ENCODE measurements around the gene KLHDC1. TPM values are rescaled to one million over a fixed set of nuclear protein-coding genes. Genes with fewer than 3 reads are reported as not detected.
"Not testable (repeated sequence)": the region's sequence is repeated elsewhere in the genome, so short reads cannot be mapped to it uniquely, and the experiment has no call there.

Gene KLHDC1
- total RNA-seq, 1 donor from 2014 or later, result 1.2 TPM

DNA sequence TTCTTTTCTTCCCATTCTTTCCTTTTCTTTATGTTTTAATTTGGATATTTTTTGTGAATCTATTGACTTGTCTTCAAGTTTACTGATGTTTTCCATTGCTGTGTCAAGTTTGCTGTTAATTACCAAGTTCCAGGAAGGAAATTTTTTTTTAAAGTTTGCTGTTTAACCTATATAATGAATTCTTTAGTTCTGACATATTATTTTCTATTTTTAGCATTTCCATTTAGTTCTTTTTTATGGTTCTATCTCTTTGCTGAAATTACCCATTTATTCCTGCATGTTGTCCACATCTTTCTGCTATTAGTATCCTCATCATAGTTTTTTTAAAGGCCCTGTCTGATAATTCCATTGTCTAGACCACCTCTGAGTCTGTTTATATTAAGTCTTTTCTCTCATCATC lies 27.8 kb downstream of the KLHDC1 start:
- Mint-ChIP-seq H3K27ac (ENCODE audit: unreplicated experiment) (no peak overlapping the region), H3K4me3 (ENCODE audit: unreplicated experiment) (no peak overlapping the region), H3K9me3 (ENCODE audit: unreplicated experiment) (peaks cover 5% of the 10 kb centered on the region), H3K27me3 (ENCODE audit: low read depth, unreplicated experiment) (peaks cover 1% of the 10 kb centered on the region), H3K4me1 (ENCODE audit: low read depth, unreplicated experiment) (no peaks in the 10 kb centered on the region), H3K36me3 (ENCODE audit: low read depth, unreplicated experiment) (peaks cover 2% of the 10 kb centered on the region)
- TF ChIP-seq EZH2 (IDR thresholded peaks at IDR 0.05; ENCODE audit: insufficient read depth, low read length), result no peak
- TF ChIP-seq, protein P1, sequence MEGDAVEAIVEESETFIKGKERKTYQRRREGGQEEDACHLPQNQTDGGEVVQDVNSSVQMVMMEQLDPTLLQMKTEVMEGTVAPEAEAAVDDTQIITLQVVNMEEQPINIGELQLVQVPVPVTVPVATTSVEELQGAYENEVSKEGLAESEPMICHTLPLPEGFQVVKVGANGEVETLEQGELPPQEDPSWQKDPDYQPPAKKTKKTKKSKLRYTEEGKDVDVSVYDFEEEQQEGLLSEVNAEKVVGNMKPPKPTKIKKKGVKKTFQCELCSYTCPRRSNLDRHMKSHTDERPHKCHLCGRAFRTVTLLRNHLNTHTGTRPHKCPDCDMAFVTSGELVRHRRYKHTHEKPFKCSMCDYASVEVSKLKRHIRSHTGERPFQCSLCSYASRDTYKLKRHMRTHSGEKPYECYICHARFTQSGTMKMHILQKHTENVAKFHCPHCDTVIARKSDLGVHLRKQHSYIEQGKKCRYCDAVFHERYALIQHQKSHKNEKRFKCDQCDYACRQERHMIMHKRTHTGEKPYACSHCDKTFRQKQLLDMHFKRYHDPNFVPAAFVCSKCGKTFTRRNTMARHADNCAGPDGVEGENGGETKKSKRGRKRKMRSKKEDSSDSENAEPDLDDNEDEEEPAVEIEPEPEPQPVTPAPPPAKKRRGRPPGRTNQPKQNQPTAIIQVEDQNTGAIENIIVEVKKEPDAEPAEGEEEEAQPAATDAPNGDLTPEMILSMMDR (IDR thresholded peaks at IDR 0.05; ENCODE audit: insufficient read depth, low read depth, low read length), result no peak
- no peak for DNase-seq (ENCODE audit: low read depth)
- FAIRE-seq, result no peak
- no peaks in the 10 kb centered on the region for H3K9me3 ChIP-seq (ENCODE audit: insufficient read depth, low read depth, low read length)
- no peaks in the 10 kb centered on the region for H4K20me1 ChIP-seq (ENCODE audit: insufficient read depth, low read length)
- no peak overlapping the region for H3K27ac ChIP-seq (ENCODE audit: low read depth, low read length)
- H3K36me3 ChIP-seq (ENCODE audit: insufficient read depth, low read length), result no peaks in the 10 kb centered on the region
- no peaks in the 10 kb centered on the region for H3K4me1 ChIP-seq (ENCODE audit: insufficient read depth, low read length)
- no peak overlapping the region for H2AFZ ChIP-seq (ENCODE audit: low read depth, low read length)
- H3K27me3 ChIP-seq (ENCODE audit: insufficient read depth, low read length), result no peaks in the 10 kb centered on the region
- H3K4me2 ChIP-seq (ENCODE audit: low read length), result no peak overlapping the region
- H3K4me3 ChIP-seq (ENCODE audit: insufficient read depth, low read depth, low read length), result no peak overlapping the region
- no peaks in the 10 kb centered on the region for H3K79me2 ChIP-seq (ENCODE audit: insufficient read depth, low read length)
- no peak overlapping the region for H3K9ac ChIP-seq (ENCODE audit: low read length)

- not testable (repeated sequence) for H3K9ac ChIP-seq (ENCODE audit: low read length); H3K27me3 ChIP-seq (ENCODE audit: insufficient read depth, low read length); H3K36me3 ChIP-seq (ENCODE audit: insufficient read depth, low read length); H3K79me2 ChIP-seq (ENCODE audit: insufficient read depth, low read length); H3K4me2 ChIP-seq (ENCODE audit: low read length); H3K27ac Mint-ChIP-seq (ENCODE audit: unreplicated experiment); FAIRE-seq; H3K4me3 ChIP-seq (ENCODE audit: insufficient read depth, low read depth, low read length); H2AFZ ChIP-seq (ENCODE audit: low read depth, low read length); H3K27ac ChIP-seq (ENCODE audit: low read depth, low read length); H3K36me3 Mint-ChIP-seq (ENCODE audit: low read depth, unreplicated experiment); H3K9me3 Mint-ChIP-seq (ENCODE audit: unreplicated experiment); H3K9me3 ChIP-seq (ENCODE audit: insufficient read depth, low read depth, low read length); DNase-seq (ENCODE audit: low read depth); H3K4me3 Mint-ChIP-seq (ENCODE audit: unreplicated experiment); H3K27me3 Mint-ChIP-seq (ENCODE audit: low read depth, unreplicated experiment); H4K20me1 ChIP-seq (ENCODE audit: insufficient read depth, low read length); H3K4me1 Mint-ChIP-seq (ENCODE audit: low read depth, unreplicated experiment); H3K4me1 ChIP-seq (ENCODE audit: insufficient read depth, low read length)
Measured at GRCh38 chr14:49721733-49722435, 29.0 kb downstream of the KLHDC1 start.

GRCh38 chr14:49727171-49727570 lies 34.3 kb downstream of the KLHDC1 start:
- FAIRE-seq (no peak), DNase-seq (ENCODE audit: low read depth) (no peak)
- no peaks in the 10 kb centered on the region for H3K9me3 ChIP-seq (ENCODE audit: insufficient read depth, low read depth, low read length)
- H3K4me1 Mint-ChIP-seq (ENCODE audit: low read depth, unreplicated experiment), result no peaks in the 10 kb centered on the region
- no peak overlapping the region for H3K4me3 Mint-ChIP-seq (ENCODE audit: unreplicated experiment)
- H3K27me3 ChIP-seq (ENCODE audit: insufficient read depth, low read length), result no peaks in the 10 kb centered on the region
- H2AFZ ChIP-seq (ENCODE audit: low read depth, low read length), result no peak overlapping the region
- no peak overlapping the region for H3K9ac ChIP-seq (ENCODE audit: low read length)
- no peaks in the 10 kb centered on the region for H3K36me3 ChIP-seq (ENCODE audit: insufficient read depth, low read length)
- no peak overlapping the region for H3K27ac ChIP-seq (ENCODE audit: low read depth, low read length)
- H3K79me2 ChIP-seq (ENCODE audit: insufficient read depth, low read length), result no peaks in the 10 kb centered on the region
- peaks cover 3% of the 10 kb centered on the region for H3K36me3 Mint-ChIP-seq (ENCODE audit: low read depth, unreplicated experiment)
- no peaks in the 10 kb centered on the region for H3K4me1 ChIP-seq (ENCODE audit: insufficient read depth, low read length)
- TF ChIP-seq, protein P1 (IDR thresholded peaks at IDR 0.05; ENCODE audit: insufficient read depth, low read depth, low read length), result no peak
- no peak for TF ChIP-seq EZH2 (IDR thresholded peaks at IDR 0.05; ENCODE audit: insufficient read depth, low read length)
- no peak overlapping the region for H3K4me2 ChIP-seq (ENCODE audit: low read length)
- no peaks in the 10 kb centered on the region for H3K9me3 Mint-ChIP-seq (ENCODE audit: unreplicated experiment)
- H3K27me3 Mint-ChIP-seq (ENCODE audit: low read depth, unreplicated experiment), result no peaks in the 10 kb centered on the region
- H3K4me3 ChIP-seq (ENCODE audit: insufficient read depth, low read depth, low read length), result no peak overlapping the region
- no peak overlapping the region for H3K27ac Mint-ChIP-seq (ENCODE audit: unreplicated experiment)
- H4K20me1 ChIP-seq (ENCODE audit: insufficient read depth, low read length), result no peaks in the 10 kb centered on the region

Data from astrocyte (in vitro differentiated cells and primary cell).